Measurements from ENCODE around the gene COLEC11.

- TF ChIP-seq CTCF (IDR thresholded peaks at IDR 0.05) (no peak), POLR2A (IDR thresholded peaks at IDR 0.05) (no peak)
These were observed 1.1 kb downstream of the COLEC11 start for GRCh38 chr2:3595985-3596384.
